H4 (cell line): ENCODE data around the gene ATP4A. TPM values are rescaled to one million over a fixed set of nuclear protein-coding genes. Genes with fewer than 3 reads are reported as not detected.
A peak's percentile ranks its signal among the peaks of the same experiment; 100 is the strongest.

Experiments
- DNase-seq: peaks from one replicate; pipeline ENCODE4 v3.0.0-alpha.2; 2015; ENCODE audit warnings: low spot score
- total RNA-seq: library from RNA; depleted of rRNA; stranded (reverse); fragments of >200 nt; shearing (Covaris generic); gene quantifications from 2 replicates; pipeline ENCODE4 v1.2.3, GENCODE V29; 2014

The ATP4A gene
- total RNA-seq, 1 experiment from 2014 or later, result not detected

GRCh38 chr19:35524181-35524837 lies 39.1 kb downstream of the ATP4A start:
- no peak for DNase-seq

DNA sequence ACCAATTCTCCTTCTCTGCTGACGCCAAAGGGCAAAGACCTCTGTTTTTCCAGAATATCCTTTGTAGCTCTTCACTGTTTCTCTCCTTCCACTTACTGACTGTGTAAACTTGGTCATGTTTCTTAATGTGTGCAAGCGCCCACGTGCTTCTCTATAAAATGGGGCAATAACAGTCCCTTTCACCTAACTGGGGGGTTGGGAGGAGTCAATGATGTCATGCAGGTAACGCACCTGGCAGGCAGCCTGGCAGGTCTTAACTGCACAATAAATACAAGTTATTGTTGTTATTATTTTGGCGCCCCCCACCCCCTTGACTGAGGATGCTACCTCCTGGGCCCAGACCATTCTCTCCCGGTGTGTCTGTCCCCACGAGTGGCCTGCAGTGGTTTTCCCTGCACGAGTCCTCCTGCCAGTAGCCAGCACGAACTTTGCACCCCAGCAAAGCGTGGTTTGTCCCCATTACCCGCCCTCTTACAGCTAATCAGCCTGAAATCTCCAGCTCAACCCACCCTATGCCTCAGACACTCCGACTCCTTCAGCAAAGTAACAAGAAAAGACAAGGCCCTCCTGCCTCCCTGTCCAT lies 40.6 kb downstream of the ATP4A start:
- no peak for DNase-seq

GRCh38 chr19:35521124-35521743 lies 42.2 kb downstream of the ATP4A start:
- DNase-seq, result no peak

DNA sequence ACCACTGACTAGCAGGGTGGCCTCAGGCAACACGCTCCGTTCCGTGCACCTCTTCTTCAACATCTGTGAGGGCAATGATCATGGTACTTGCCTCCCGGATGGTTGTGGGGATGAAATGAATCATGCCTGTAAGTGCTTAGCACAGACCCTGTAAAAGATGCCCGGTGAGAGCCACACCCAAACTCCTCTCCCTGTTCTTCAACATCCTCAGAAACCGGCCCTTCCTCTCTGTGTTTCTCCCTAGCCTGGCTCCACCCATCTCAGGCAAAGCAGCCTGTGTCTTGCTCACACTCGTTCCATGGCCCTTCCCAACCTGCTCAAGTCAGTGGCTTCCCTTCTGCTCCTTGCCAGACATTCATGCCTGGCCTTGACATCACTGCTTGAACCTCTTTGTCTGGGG lies 44.2 kb downstream of the ATP4A start:
- no peak for DNase-seq

DNA sequence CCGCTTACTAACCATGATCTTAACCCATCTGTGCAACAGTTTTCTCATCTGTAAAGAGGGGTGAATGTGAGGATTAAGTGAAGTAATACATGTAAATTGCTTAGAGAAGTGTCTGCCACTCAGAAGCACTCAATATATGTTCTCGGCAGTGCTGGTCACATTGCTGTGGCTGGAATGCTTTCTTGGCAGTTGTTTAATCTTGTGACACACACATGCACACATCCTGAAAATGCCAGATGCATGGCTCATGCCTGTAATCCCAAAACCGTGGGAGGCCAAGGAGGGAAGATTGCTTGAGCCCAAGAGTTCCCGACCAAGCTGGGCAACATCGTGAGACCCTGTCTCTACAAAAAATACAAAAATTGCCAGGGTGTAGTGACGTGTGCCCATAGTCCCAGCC lies 45.1 kb downstream of the ATP4A start:
- DNase-seq, result peak; percentile 89

- no peak for DNase-seq
Observed at GRCh38 chr19:35517342-35517741, 46.1 kb downstream of the ATP4A start.

GRCh38 chr19:35516310-35516709 lies 47.1 kb downstream of the ATP4A start:
- DNase-seq, result no peak

GRCh38 chr19:35514282-35514809 lies 49.1 kb downstream of the ATP4A start:
- no peak for DNase-seq

GRCh38 chr19:35513628-35514281 lies 49.7 kb downstream of the ATP4A start, which contains the start of gene DMKN:
DMKN (minus strand) TSS chr19:35513649; CDS start chr19:35513475, 174 bp downstream.
- DNase-seq, result peak; percentile 61

- DNase-seq, result no peak
Observed at GRCh38 chr19:35512831-35513627, 50.4 kb downstream of the ATP4A start.

- no peak for DNase-seq
Observed at GRCh38 chr19:35511337-35511736, 52.1 kb downstream of the ATP4A start.

DNA sequence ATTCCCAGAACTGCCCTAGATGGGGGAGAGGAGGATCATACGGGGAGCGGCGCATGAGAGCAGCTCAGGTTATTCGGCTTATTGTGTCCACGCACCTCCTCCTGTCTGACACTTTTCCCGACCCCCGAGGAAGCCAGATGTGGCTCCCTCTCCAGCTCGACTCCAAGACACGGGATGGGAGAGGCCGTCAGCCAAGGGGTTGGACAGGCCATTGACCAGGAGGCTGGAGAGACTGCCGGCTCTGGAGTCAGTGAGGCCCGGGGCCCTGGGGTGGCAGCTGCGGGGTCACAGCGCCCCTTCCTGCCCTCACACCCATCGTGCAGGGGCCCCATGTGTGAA lies 52.9 kb downstream of the ATP4A start:
- no peak for DNase-seq

GRCh38 chr19:35509861-35510625 lies 53.4 kb downstream of the ATP4A start:
- peak; percentile 69 for DNase-seq

- no peak for DNase-seq
Observed at GRCh38 chr19:35509018-35509652, 54.3 kb downstream of the ATP4A start.

- DNase-seq, result no peak
Observed at GRCh38 chr19:35508129-35508528, 55.3 kb downstream of the ATP4A start.

- DNase-seq, result no peak
Observed at GRCh38 chr19:35507561-35507960, 55.9 kb downstream of the ATP4A start.

- no peak for DNase-seq
Observed at GRCh38 chr19:35506011-35506410, 57.4 kb downstream of the ATP4A start.

- no peak for DNase-seq
Observed at GRCh38 chr19:35502751-35503150, 60.7 kb downstream of the ATP4A start.

DNA sequence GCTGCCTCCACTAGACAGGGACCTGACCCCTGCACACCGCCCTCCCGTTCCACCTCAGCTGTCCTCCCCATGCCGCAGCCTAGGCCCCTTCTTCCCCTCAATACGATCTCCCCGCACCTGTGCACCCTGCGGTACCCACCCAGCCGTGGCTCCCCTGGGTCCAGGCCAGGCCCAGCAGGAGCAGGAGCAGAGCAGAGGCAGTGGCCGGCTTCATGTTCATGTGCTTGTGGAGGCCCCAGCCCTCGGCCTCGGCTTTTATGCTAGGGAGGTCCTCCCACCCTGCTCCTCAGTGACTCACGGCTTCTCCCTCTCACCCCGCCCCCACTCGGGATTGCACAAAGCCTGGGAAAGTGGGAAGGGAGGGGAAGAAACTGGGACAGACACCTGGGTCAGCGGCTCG lies 61.8 kb downstream of the ATP4A start:
- DNase-seq, result no peak

GRCh38 chr19:35500611-35501010 lies 62.8 kb downstream of the ATP4A start:
- DNase-seq, result no peak
